Stimulated activated naive CD8-positive, alpha-beta T cell treated with anti-CD3 and anti-CD28 coated beads, Interleukin-15, Interleukin-2, amounts not matched to agents 100 ng/mL and 50 ng/mL, for 24 hours (primary cell): ENCODE results near the gene AIFM1.

Experiments
- H3K27ac Mint-ChIP-seq: one replicate; pipeline ENCODE4 v1.8.0; 2021; ENCODE audit warnings: mild to moderate bottlenecking, mixed read lengths
- H3K27me3 Mint-ChIP-seq: one replicate; pipeline ENCODE4 v1.8.0; 2021; ENCODE audit warnings: mixed read lengths
- H3K36me3 Mint-ChIP-seq: one replicate; pipeline ENCODE4 v1.8.0; 2021; ENCODE audit warnings: low read depth, mixed read lengths
- H3K4me1 Mint-ChIP-seq: one replicate; pipeline ENCODE4 v1.8.0; 2021; ENCODE audit warnings: low read depth, mixed read lengths
- H3K4me3 Mint-ChIP-seq: one replicate; pipeline ENCODE4 v1.8.0; 2021; ENCODE audit warnings: mild to moderate bottlenecking, mixed read lengths
- H3K9me3 Mint-ChIP-seq: one replicate; pipeline ENCODE4 v1.8.0; 2021; ENCODE audit warnings: mixed read lengths

The AIFM1 gene

DNA sequence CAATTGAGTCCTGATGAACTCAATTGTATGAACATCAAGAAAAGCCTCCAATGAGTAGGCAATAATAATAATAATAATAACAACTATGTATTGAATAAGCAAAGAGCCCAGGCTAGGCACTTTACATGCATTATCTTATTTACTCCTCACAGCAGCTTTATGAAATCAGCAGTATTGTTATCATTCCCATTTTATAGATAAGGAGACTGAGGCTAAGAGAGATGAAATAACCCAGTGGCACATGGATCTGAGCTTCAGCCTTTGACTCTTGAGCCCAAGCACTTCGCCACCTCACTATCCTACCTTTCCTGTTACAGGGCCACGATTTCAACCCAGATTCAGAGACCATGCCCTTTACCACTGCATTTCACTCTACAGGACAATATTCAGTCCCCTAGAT, 9.3 kb upstream of the AIFM1 start:
- no peaks in the 10 kb centered on the region for H3K9me3 Mint-ChIP-seq
- H3K27me3 Mint-ChIP-seq = no peaks in the 10 kb centered on the region
- peaks cover 15% of the 10 kb centered on the region for H3K36me3 Mint-ChIP-seq
- peak overlapping the region; percentile 45 for H3K27ac Mint-ChIP-seq
- H3K4me1 Mint-ChIP-seq = peaks cover 73% of the 10 kb centered on the region
- H3K4me3 Mint-ChIP-seq = peak overlapping the region; percentile 41

DNA sequence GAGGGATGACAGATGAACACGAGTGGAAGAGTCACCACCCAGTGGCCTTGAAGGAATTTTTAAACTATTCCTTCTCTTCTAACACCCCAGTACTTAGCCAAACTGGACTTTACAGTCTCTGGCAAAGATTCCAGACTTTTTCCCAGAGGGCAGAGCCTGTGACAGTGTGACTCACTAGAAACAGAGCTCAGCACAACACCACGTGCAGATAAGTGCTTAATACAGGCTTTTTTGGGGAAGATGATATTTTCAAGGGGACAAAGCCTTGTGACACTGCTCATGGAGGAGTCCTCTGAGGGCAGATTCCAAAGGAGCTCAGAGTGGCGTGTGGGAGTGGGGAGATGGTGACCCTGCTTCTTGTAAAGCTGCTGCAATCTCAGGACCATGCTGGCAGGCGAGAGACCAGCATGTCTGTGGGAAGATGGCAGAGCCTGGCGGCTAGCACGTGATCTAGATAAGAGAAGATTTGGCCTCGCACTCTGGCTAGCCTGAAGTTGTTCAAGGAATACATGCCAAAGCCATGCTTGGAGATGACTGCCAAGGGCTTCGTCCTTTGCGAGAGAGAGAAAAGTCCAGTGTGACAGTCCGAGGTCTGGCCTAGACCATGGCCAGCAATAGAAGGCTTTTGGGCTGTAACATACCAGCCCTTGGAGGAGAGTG, 8.5 kb upstream of the AIFM1 start:
- peak overlapping the region; percentile 91 for H3K4me3 Mint-ChIP-seq
- no peaks in the 10 kb centered on the region for H3K9me3 Mint-ChIP-seq
- no peaks in the 10 kb centered on the region for H3K27me3 Mint-ChIP-seq
- H3K4me1 Mint-ChIP-seq = peaks cover 66% of the 10 kb centered on the region
- peaks cover 8% of the 10 kb centered on the region for H3K36me3 Mint-ChIP-seq
- H3K27ac Mint-ChIP-seq = peak overlapping the region; percentile 95

DNA sequence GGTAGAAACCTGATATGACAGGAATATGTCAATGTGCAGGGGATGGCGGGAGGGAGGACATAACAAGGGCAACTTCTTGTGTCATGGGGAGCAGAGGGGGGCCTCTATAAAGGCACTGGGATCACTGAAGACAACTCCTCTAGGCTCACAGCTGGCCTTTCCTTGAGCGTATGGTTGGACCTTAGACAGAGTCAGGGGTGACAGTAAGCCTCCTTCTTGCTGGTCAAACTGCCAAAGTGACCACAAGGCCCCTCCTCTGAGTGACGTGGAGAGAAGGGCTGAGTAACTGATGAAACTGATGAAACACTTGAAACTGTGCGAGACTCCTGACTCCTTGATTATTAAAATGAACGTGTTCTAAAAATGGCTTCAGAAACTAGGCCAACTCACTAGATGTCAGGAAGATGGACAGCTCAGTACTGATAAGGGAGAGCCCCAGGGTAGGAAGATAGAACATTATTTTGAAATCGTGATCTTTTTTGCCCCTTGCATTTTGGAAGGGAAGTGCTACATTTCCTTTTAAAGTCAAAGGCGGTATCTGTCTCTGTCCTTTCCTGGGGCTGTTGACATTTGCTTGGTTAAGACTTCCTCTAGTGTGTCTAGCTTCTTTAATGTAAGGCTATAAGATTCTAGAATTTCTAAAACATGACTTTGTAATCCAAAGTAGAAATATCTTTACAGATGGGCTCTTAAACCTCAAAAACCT, 7.7 kb upstream of the AIFM1 start:
- Mint-ChIP-seq H3K27me3 (no peaks in the 10 kb centered on the region), H3K36me3 (peaks cover 8% of the 10 kb centered on the region), H3K4me1 (peaks cover 62% of the 10 kb centered on the region), H3K4me3 (peak overlapping the region; percentile 91), H3K9me3 (no peaks in the 10 kb centered on the region), H3K27ac (peak overlapping the region; percentile 95)

DNA sequence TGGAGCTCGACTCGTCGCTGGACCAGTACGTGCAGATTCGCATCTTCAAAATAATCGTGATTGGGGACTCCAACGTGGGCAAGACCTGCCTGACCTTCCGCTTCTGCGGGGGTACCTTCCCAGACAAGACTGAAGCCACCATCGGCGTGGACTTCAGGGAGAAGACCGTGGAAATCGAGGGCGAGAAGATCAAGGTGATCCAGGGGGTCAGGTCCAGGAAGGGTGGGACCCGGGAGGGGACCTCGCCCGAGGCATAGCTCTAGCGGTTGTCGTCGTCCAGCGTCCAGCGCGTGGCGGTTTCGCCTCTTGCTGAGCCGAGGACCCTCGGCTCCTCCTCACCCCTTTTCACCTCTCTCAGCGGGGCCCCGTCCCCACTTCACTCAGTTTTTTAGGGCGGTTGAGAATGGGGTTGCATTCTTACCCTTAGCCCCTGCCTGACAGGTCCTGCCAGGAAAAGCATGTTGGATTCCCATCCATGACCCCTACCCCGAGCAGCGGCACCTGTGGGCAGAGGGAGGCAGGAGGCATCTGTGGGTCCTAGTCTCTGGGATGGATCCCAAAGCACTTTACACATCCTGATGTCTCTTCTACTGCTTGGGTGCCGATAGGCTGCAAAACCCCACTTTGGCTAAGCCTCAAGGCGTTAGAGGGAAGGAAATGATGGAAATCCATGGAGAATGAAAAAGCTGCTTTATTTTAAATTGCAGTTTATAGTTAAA, 6.6 kb upstream of the AIFM1 start:
- no peaks in the 10 kb centered on the region for H3K9me3 Mint-ChIP-seq
- H3K27ac Mint-ChIP-seq = peak overlapping the region; percentile 95
- H3K4me1 Mint-ChIP-seq = peaks cover 52% of the 10 kb centered on the region
- no peaks in the 10 kb centered on the region for H3K27me3 Mint-ChIP-seq
- H3K4me3 Mint-ChIP-seq = peak overlapping the region; percentile 91
- no peaks in the 10 kb centered on the region for H3K36me3 Mint-ChIP-seq

DNA sequence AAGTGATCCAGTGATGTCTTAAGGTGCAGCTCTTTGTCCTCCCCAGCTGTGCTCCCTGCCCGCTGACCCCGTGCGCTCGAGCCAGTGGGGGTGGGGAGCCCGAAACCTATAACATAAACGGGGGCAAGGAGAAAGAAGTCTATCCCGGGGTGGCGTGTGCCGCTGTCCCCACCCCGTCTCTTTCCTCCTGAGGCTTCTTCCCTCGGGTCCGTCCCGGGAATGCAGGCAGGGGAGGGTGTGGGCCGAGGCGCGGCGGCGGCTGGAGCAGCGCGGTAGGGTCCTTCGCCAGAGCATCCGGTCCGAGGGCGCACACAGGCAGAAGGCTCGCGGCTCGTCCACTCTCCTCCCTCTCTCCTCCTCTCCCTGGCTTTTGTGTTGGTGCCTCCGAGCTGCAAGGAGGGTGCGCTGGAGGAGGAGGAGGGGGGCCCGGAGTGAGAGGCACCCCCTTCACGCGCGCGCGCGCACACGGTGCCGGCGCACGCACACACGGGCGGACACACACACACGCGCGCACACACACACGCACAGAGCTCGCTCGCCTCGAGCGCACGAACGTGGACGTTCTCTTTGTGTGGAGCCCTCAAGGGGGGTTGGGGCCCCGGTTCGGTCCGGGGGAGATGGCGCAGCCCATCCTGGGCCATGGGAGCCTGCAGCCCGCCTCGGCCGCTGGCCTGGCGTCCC, 5.9 kb upstream of the AIFM1 start, which contains the start of gene RAB33A:
Gene RAB33A (plus strand): TSS at position 517 of the 681 bp plus-strand sequence. CDS start 101 bp downstream, at position 618.
- H3K4me1 Mint-ChIP-seq = peaks cover 52% of the 10 kb centered on the region
- no peaks in the 10 kb centered on the region for H3K36me3 Mint-ChIP-seq
- peak within 1 kb of the TSS; percentile 95 for H3K27ac Mint-ChIP-seq
- no peaks in the 10 kb centered on the region for H3K9me3 Mint-ChIP-seq
- H3K27me3 Mint-ChIP-seq = no peaks in the 10 kb centered on the region
- peak within 1 kb of the TSS; percentile 91 for H3K4me3 Mint-ChIP-seq

DNA sequence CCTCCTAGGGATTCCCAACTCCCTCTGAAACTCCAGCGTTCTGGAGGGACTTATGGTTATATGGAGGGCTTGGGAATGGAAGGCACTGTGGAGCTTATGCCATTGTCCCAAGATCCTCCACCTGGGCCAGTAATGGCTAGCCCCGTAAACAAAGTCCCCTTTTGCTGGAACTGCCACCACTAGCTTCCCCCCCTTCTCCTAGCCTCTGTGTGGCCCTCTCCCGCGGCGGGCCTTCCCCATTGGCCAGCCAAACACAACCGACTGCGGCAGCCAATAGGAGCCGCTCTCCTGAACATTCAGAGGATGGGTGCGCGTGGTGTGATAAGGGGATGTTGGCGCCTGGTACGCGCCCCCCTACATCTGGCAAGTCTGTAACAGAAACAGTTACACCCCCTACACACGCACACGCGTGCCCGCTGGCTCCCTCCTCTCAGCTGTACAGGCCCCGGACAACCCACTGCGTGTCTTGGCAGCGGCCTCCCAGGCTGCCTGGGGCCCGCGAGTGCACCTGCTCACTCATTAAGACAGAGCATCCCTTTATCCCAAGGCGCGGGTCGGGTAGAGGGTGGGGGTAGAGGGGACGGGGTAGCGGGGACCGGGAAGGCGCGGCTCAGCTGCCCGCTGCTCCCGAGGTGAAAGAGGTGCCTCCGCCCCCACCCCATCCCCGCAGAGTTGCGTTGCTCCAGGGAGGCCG, 5.3 kb upstream of the AIFM1 start:
- peak overlapping the region; percentile 91 for H3K4me3 Mint-ChIP-seq
- no peaks in the 10 kb centered on the region for H3K36me3 Mint-ChIP-seq
- no peaks in the 10 kb centered on the region for H3K9me3 Mint-ChIP-seq
- H3K4me1 Mint-ChIP-seq = peaks cover 46% of the 10 kb centered on the region
- peak overlapping the region; percentile 81 for H3K27ac Mint-ChIP-seq
- no peaks in the 10 kb centered on the region for H3K27me3 Mint-ChIP-seq

DNA sequence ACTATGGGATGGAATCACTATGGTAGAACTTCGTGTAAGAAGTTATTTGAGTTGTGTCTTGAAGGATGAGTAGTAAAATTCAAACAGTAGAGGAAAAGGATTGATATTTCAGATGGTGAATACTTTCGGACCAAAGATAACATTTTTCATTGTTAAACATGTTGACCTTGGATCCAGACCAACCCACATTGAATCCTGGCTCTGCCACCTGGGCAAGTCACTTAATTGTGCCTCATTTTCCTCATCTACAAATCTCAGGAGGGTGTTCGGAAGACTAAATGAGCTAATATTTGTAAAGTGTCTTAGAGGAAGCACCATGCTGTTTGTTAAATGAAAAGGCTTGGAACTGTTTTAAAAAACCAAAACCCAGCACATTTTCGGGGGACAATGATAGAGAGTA, 1.4 kb upstream of the AIFM1 start:
- Mint-ChIP-seq H3K36me3 (peaks cover 9% of the 10 kb centered on the region), H3K27me3 (no peaks in the 10 kb centered on the region), H3K4me1 (peaks cover 44% of the 10 kb centered on the region), H3K9me3 (no peaks in the 10 kb centered on the region), H3K27ac (peak overlapping the region; percentile 96), H3K4me3 (peak overlapping the region; percentile 97)

DNA sequence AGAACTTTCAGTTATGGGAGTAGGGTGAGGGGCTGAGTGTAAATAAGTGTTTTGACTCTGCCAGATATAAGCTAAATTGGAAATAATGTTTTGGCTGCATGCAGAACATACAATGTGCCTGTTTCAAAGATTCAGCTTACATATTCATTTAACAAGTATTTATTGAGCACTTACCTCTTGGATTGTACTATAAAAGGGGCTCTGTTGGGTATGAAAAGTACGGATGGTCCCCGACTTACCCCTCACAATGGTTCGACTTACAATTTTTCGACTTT, 799 bp upstream of the AIFM1 start:
- H3K36me3 Mint-ChIP-seq = peaks cover 9% of the 10 kb centered on the region

DNA sequence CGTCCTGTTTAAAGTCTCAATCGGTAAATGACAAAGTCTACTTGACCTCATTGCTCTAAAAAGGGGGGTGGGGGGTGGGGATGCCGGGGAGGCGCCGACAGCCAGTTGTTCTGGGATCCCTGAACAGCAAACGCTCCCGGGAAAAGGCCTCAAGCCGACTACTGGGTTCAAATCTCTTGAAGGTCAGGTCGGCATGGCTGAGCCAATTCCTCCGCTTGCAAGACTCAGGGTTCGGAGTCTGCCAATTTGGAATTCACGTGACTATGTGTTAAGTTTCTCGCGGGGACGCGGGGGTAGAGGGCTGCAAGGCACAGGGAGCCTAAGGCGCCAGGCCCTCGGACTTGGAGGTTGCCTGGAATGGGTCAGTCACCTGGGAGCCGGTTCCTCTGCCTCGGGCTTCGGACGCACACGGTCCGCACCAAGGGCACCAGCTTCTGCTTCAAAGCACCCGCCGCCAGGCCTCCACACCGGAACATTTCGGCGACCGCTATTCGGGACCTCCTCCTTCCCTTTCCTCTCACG, 399 bp downstream of the AIFM1 start:
- Mint-ChIP-seq H3K9me3 (no peaks in the 10 kb centered on the region), H3K27ac (peak overlapping the region; percentile 96), H3K27me3 (no peaks in the 10 kb centered on the region), H3K4me3 (peak overlapping the region; percentile 97), H3K4me1 (peaks cover 39% of the 10 kb centered on the region), H3K36me3 (peaks cover 9% of the 10 kb centered on the region)

More for the DNA sequence above, 799 bp upstream of the AIFM1 start:
- no peaks in the 10 kb centered on the region for H3K9me3 Mint-ChIP-seq
- H3K4me3 Mint-ChIP-seq = peak overlapping the region; percentile 97
- H3K27me3 Mint-ChIP-seq = no peaks in the 10 kb centered on the region
- H3K27ac Mint-ChIP-seq = peak overlapping the region; percentile 96
- peaks cover 47% of the 10 kb centered on the region for H3K4me1 Mint-ChIP-seq

DNA sequence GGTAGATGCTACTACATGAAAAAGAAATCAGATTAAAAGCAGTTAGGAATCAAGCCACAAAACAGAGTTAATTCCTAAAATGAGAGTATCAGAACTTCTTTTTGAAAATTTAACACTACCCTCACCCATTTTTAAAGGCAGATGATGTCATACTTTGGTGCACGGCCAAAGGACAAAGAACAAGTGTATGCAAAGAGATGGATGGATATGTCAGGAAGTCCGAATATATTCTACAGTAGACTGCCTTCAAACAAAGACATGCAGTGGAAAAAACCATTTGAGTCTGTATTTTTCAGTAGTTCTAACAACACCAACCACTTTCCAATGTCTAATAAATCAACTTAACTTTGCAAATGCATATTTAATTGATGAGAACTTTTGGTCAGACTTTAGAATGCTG, 2.2 kb downstream of the AIFM1 start:
- peak overlapping the region; percentile 39 for H3K4me3 Mint-ChIP-seq
- no peaks in the 10 kb centered on the region for H3K9me3 Mint-ChIP-seq
- H3K27me3 Mint-ChIP-seq = no peaks in the 10 kb centered on the region
- peaks cover 50% of the 10 kb centered on the region for H3K4me1 Mint-ChIP-seq
- peaks cover 9% of the 10 kb centered on the region for H3K36me3 Mint-ChIP-seq
- no peak overlapping the region for H3K27ac Mint-ChIP-seq

DNA sequence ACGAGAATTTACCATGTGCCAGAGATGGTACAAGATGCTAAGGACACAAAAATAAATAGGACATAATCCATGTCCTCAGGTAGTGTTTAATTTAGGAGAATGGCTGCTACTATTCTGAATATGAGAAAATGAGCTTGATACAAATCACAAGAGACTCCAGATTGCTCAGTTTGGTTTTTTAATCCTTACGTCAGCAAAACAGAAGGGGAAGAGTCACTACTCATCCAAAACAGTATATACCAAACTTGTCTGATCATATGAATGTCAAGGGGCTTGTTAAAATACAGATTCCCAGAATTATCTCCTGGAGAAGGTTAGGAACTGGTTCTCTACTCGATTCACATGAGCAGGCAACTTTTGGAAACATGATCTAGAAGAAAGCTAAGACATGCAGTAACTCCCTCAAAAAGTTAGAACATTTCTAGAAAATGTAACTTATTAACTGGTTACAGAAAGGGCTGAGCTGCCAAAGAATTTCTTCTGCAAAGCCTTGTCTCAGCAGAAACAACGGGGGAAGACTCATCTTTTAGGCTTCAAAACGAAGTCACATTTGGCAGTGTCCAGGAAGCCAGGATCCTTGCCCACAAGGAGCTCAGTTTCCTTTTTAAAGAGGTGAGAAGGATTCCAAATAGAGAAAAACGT, 3.4 kb downstream of the AIFM1 start:
- Mint-ChIP-seq H3K27ac (no peak overlapping the region), H3K4me3 (no peak overlapping the region), H3K4me1 (peaks cover 51% of the 10 kb centered on the region), H3K9me3 (no peaks in the 10 kb centered on the region), H3K36me3 (peaks cover 9% of the 10 kb centered on the region), H3K27me3 (no peaks in the 10 kb centered on the region)

DNA sequence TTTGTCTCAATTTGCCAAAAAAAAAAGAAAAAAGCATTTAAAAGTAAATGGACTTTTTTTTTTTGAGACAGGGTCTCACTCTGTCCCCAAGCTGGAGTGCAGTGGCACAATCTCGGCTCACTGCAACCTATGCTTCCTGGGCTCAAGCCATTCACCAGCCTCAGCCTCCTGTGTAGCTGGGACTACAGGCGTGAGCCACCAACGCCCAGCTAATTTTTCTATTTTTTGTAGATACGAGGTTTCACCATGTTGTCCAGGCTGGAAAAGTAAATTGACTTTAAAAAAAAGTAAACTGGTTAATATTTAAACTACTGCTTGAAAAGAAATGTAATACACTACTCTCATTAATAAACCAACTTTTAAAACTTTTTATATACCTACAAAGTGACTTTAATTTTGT, 5.9 kb downstream of the AIFM1 start:
- Mint-ChIP-seq H3K9me3 (no peaks in the 10 kb centered on the region), H3K4me3 (no peak overlapping the region), H3K27me3 (no peaks in the 10 kb centered on the region), H3K36me3 (peaks cover 9% of the 10 kb centered on the region), H3K4me1 (peaks cover 43% of the 10 kb centered on the region), H3K27ac (no peak overlapping the region)

DNA sequence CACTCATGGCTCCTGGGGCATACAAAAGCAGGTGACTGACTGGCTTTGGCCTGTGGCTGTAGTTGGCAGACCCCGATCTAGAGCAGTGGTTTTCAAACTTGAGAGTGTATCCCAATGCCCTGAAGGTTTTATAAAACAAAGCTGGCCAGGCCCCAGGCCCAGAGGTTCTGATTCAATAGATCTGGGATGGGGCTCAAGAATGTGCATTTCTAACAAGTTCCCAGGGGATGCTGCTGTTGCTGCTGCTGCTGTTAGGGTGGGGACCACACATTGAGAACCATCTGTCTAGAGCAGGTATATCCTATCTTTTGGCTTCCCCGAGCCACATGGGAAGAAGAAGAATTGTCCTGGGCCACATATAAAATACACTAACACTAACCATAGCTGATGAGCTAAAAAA, 7.3 kb downstream of the AIFM1 start:
- Mint-ChIP-seq H3K4me3 (no peak overlapping the region), H3K36me3 (peaks cover 4% of the 10 kb centered on the region), H3K4me1 (peaks cover 30% of the 10 kb centered on the region), H3K9me3 (no peaks in the 10 kb centered on the region), H3K27me3 (no peaks in the 10 kb centered on the region), H3K27ac (no peak overlapping the region)

DNA sequence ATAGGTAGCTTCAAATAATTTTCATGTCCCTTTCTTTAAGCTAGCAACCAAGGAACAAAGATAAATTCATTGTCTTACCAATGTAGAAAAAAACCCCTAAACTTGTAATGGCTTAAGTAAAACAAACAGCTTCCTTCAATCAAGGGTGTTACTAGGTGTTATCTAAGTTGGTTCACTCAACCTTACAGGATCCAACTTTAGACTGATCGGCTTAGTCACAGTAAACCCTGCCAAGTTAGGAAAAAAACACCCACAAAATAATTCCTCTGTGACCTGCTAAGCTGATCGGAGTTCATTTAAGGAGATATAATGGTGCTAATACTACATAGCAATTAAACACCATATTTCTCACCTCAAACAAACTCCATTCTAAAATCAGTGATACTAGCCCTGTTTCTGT, 10.1 kb downstream of the AIFM1 start:
- Mint-ChIP-seq H3K27ac (no peak overlapping the region), H3K27me3 (no peaks in the 10 kb centered on the region), H3K4me3 (no peak overlapping the region), H3K9me3 (no peaks in the 10 kb centered on the region), H3K4me1 (peaks cover 16% of the 10 kb centered on the region), H3K36me3 (peaks cover 6% of the 10 kb centered on the region)
